ENCODE measurements around the gene CADM2.

DNA sequence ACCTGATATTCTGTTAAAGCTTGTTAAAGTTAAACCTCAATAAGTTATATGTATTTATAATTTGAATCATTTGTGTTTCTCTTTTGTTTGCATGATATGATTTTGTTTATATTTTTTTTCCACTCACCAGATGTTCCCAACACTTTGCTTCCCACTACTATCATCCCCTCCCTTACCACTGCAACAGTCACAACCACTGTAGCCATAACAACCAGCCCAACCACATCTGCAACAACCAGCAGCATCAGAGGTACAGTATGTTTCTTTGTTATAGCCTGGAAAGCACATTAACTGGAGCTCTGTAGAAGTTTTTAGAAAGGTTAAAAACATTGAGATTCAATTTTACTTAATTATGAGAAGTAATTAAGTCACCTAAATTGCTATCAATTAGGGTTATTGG, 1020.2 kb downstream of the CADM2 start:
- no peak for TF ChIP-seq EZH2 (IDR thresholded peaks at IDR 0.05; ENCODE audit: borderline replicate concordance, low read length)
- TF ChIP-seq, protein P1, sequence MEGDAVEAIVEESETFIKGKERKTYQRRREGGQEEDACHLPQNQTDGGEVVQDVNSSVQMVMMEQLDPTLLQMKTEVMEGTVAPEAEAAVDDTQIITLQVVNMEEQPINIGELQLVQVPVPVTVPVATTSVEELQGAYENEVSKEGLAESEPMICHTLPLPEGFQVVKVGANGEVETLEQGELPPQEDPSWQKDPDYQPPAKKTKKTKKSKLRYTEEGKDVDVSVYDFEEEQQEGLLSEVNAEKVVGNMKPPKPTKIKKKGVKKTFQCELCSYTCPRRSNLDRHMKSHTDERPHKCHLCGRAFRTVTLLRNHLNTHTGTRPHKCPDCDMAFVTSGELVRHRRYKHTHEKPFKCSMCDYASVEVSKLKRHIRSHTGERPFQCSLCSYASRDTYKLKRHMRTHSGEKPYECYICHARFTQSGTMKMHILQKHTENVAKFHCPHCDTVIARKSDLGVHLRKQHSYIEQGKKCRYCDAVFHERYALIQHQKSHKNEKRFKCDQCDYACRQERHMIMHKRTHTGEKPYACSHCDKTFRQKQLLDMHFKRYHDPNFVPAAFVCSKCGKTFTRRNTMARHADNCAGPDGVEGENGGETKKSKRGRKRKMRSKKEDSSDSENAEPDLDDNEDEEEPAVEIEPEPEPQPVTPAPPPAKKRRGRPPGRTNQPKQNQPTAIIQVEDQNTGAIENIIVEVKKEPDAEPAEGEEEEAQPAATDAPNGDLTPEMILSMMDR (IDR thresholded peaks at IDR 0.05; ENCODE audit: low read length), result no peak
